IMR-90 (cell line): Measurements from ENCODE around the gene LDB2. TPM values are rescaled to one million over a fixed set of nuclear protein-coding genes. Genes with fewer than 3 reads are reported as not detected.

Source experiments
- ATAC-seq: fragments of 200-7000 bp; cut with Tn5 transposase; 2 replicates; pipeline ENCODE4 v1.9.1; 2020; ENCODE audit warnings: low read depth, mild to moderate bottlenecking, moderate library complexity
- BruUV-seq: library from RNA; stranded (reverse); fragments of 400-500 nt; replicated peaks from 2 replicates; lab custom pipeline; 2021; lab: Mats Ljungman, UMichigan
- CTCF ChIA-PET: fragments of 300-600 bp; formaldehyde crosslinking; extraction: SDS; loops from one replicate; lab custom pipeline; 2021; ENCODE audit warnings: antibody characterized with exemption; lab: Yijun Ruan, JAX
- POLR2A ChIA-PET: fragments of 300-600 bp; sonication (Branson Sonifier 250); formaldehyde crosslinking; loops from one replicate; lab custom pipeline; 2022; ENCODE audit warnings: antibody characterized with exemption; ENCODE audit not compliant: unreplicated experiment; lab: Charles Lee
- DNase-seq: peaks from one replicate; pipeline ENCODE4 v3.0.0; 2013
- H2AFZ ChIP-seq: replicated peaks from 2 replicates; pipeline ENCODE3; 2013; ENCODE audit warnings: low read length, mild to moderate bottlenecking; ENCODE audit not compliant: poor library complexity
- H2AK5ac ChIP-seq: 2 replicates; pipeline ENCODE4 v1.6.1; 2013; ENCODE audit warnings: low read depth, low read length, inconsistent platforms
- H2AK9ac ChIP-seq: replicated peaks from 2 replicates; pipeline ENCODE3; 2013; ENCODE audit warnings: mild to moderate bottlenecking, low read depth, low read length, moderate library complexity; ENCODE audit not compliant: poor library complexity
- H2BK120ac ChIP-seq: 2 replicates; pipeline ENCODE4 v1.6.1; 2013; ENCODE audit warnings: low read depth, low read length, inconsistent platforms
- H2BK15ac ChIP-seq: 3 replicates; pipeline ENCODE4 v1.6.1; 2013; ENCODE audit warnings: low read depth, low read length, inconsistent platforms
- H2BK20ac ChIP-seq: 2 replicates; pipeline ENCODE4 v1.6.1; 2013; ENCODE audit warnings: low read depth, mild to moderate bottlenecking, inconsistent platforms, low read length, moderate library complexity
- H2BK5ac ChIP-seq: 2 replicates; pipeline ENCODE4 v1.6.1; 2013; ENCODE audit warnings: mild to moderate bottlenecking, low read depth, low read length, inconsistent platforms; ENCODE audit not compliant: poor library complexity, severe bottlenecking
- H3K14ac ChIP-seq: replicated peaks from 2 replicates; pipeline ENCODE4 v1.6.1; 2013; ENCODE audit warnings: low read depth, low read length, inconsistent platforms
- H3K18ac ChIP-seq: 2 replicates; pipeline ENCODE4 v1.6.1; 2013; ENCODE audit warnings: low read depth, low read length, control low read depth
- H3K23ac ChIP-seq: 2 replicates; pipeline ENCODE4 v1.6.1; 2013; ENCODE audit warnings: low read depth, low read length, inconsistent platforms
- H3K27ac ChIP-seq: 2 replicates; pipeline ENCODE4 v1.5.1; 2013; ENCODE audit warnings: mild to moderate bottlenecking, control low read depth, low read length; ENCODE audit not compliant: insufficient read depth
- H3K27me3 ChIP-seq: 2 replicates; pipeline ENCODE4 v1.6.1; 2013; ENCODE audit warnings: low read length; ENCODE audit not compliant: control insufficient read depth, insufficient read depth
- H3K36me3 ChIP-seq: 2 replicates; pipeline ENCODE4 v1.6.1; 2013; ENCODE audit warnings: low read length, mixed read lengths; ENCODE audit not compliant: control insufficient read depth, insufficient read depth
- H3K4ac ChIP-seq: 2 replicates; pipeline ENCODE4 v1.6.1; 2013; ENCODE audit warnings: low read depth, low read length, inconsistent platforms
- H3K4me1 ChIP-seq: 2 replicates; pipeline ENCODE4 v1.6.1; 2013; ENCODE audit warnings: low read length, mixed read lengths; ENCODE audit not compliant: control insufficient read depth, insufficient read depth
- H3K4me2 ChIP-seq: 2 replicates; pipeline ENCODE4 v1.6.1; 2013; ENCODE audit warnings: low read depth, mild to moderate bottlenecking, control low read depth, low read length, moderate library complexity
- H3K4me3 ChIP-seq: 2 replicates; pipeline ENCODE4 v1.5.1; 2013; ENCODE audit warnings: low read depth, mild to moderate bottlenecking, control low read depth, low read length, moderate library complexity; ENCODE audit not compliant: insufficient read depth
- H3K56ac ChIP-seq: 2 replicates; pipeline ENCODE4 v1.6.1; 2013; ENCODE audit warnings: low read length, inconsistent platforms; ENCODE audit not compliant: insufficient read depth; ENCODE audit errors: extremely low read depth
- H3K79me1 ChIP-seq, 2 experiments: 2 replicates each; pipeline ENCODE4 v1.6.1; 2013; ENCODE audit warnings: low read length in 2 of 2, inconsistent platforms in 1 of 2, low read depth in 1 of 2
- H3K9ac ChIP-seq: 2 replicates; pipeline ENCODE4 v1.6.1; 2013; ENCODE audit warnings: low read depth, low read length, control low read depth
- H3K9me1 ChIP-seq: 2 replicates; pipeline ENCODE4 v1.6.1; 2013; ENCODE audit warnings: low read length, inconsistent platforms; ENCODE audit not compliant: insufficient read depth
- H3K9me3 ChIP-seq: 2 replicates; pipeline ENCODE4 v1.6.1; 2013; ENCODE audit warnings: low read length; ENCODE audit not compliant: control insufficient read depth, insufficient read depth
- H4K20me1 ChIP-seq: 2 replicates; pipeline ENCODE4 v1.6.1; 2013; ENCODE audit warnings: low read length, inconsistent platforms; ENCODE audit not compliant: insufficient read depth
- H4K5ac ChIP-seq: 2 replicates; pipeline ENCODE4 v1.6.1; 2013; ENCODE audit warnings: mild to moderate bottlenecking, low read depth, low read length, control low read depth
- H4K8ac ChIP-seq, 2 experiments: 2 replicates each; pipeline ENCODE4 v1.6.1; 2013; ENCODE audit warnings: low read depth in 2 of 2, low read length in 2 of 2, control low read depth in 1 of 2, inconsistent platforms in 1 of 2
- H4K91ac ChIP-seq: 2 replicates; pipeline ENCODE4 v1.6.1; 2013; ENCODE audit warnings: low read depth, low read length, inconsistent platforms; ENCODE audit not compliant: insufficient read depth
- CEBPB ChIP-seq: IDR thresholded peaks from 2 replicates; pipeline ENCODE4 v1.6.1; 2012; ENCODE audit warnings: low read depth, low read length, improper control_type of control experiment
- CTCF ChIP-seq: conservative IDR thresholded peaks from 2 replicates; pipeline ENCODE4 v1.5.1; 2012; ENCODE audit warnings: mild to moderate bottlenecking, low read depth, low read length, improper control_type of control experiment
- FOS ChIP-seq: fragments of 150-350 bp; IDR thresholded peaks from 2 replicates; pipeline ENCODE4 v1.6.1; 2016; ENCODE audit warnings: low read depth, low read length
- MAFK ChIP-seq: IDR thresholded peaks from 2 replicates; pipeline ENCODE4 v1.6.1; 2012; ENCODE audit warnings: low read depth, low read length, improper control_type of control experiment
- MAZ ChIP-seq: IDR thresholded peaks from 2 replicates; pipeline ENCODE4 v1.6.1; 2012; ENCODE audit warnings: low read depth, mild to moderate bottlenecking, low read length, improper control_type of control experiment, moderate library complexity, borderline replicate concordance
- MXI1 ChIP-seq: IDR thresholded peaks from 2 replicates; pipeline ENCODE4 v1.6.1; 2012; ENCODE audit warnings: low read depth, mild to moderate bottlenecking, low read length, moderate library complexity, borderline replicate concordance
- NFE2L2 ChIP-seq: fragments of 150-350 bp; IDR thresholded peaks from 2 replicates; pipeline ENCODE4 v1.6.1; 2016; ENCODE audit warnings: low read depth, mild to moderate bottlenecking, low read length
- POLR2A ChIP-seq: IDR thresholded peaks from 2 replicates; pipeline ENCODE4 v1.6.1; 2012; ENCODE audit warnings: mild to moderate bottlenecking, low read depth, low read length
- RAD21 ChIP-seq: IDR thresholded peaks from 2 replicates; pipeline ENCODE4 v1.6.1; 2012; ENCODE audit warnings: low read length, improper control_type of control experiment
- RCOR1 ChIP-seq: IDR thresholded peaks from 2 replicates; pipeline ENCODE4 v1.6.1; 2012; ENCODE audit warnings: mild to moderate bottlenecking, low read length, improper control_type of control experiment; ENCODE audit not compliant: insufficient replicate concordance
- SMC3 ChIP-seq: fragments of 150-350 bp; IDR thresholded peaks from 2 replicates; pipeline ENCODE4 v1.6.1; 2016; ENCODE audit warnings: low read depth, mild to moderate bottlenecking, antibody characterized with exemption, low read length, moderate library complexity
- USF2 ChIP-seq: fragments of 150-350 bp; IDR thresholded peaks from 2 replicates; pipeline ENCODE4 v1.6.1; 2017; ENCODE audit warnings: mild to moderate bottlenecking, antibody characterized with exemption, low read length, low read depth
- WGBS, 2 experiments: methylation state at CpG; one replicate each; pipeline versions ENCODE4 v1.1.5 to v1.1.7; 2013; ENCODE audit warnings: missing lambda C conversion rate in 2 of 2; ENCODE audit not compliant: insufficient read length in 1 of 2; ENCODE audit errors: extremely low coverage in 2 of 2; 5-methylcytosine and 5-hydroxymethylcytosine counted together
- dilution Hi-C: fragments of 300-500 bp; cut with HindIII; formaldehyde crosslinking; loops from one replicate; pipeline ENCODE4 v1.14.3; 2018; ENCODE audit warnings: low sequenced_read_pairs; ENCODE audit not compliant: unreplicated experiment
- in situ Hi-C: fragments of 300-500 bp; cut with MboI; formaldehyde crosslinking; loops from 3 replicates; pipeline ENCODE4 v1.14.3; 2019; ENCODE audit warnings: low sequenced_read_pairs, inconsistent platforms, mixed read lengths
- intact Hi-C: fragments of 100-400 bp; cut with micrococcal nuclease; formaldehyde crosslinking; loops from 2 replicates; pipeline ENCODE4 v1.10.0; 2022
- polyA plus RNA-seq, 3 experiments: library from polyadenylated mRNA; depleted of rRNA; stranded (reverse); fragments of >200 nt; gene quantifications; 2 replicates each; pipeline ENCODE4 v1.2.3, GENCODE V29; 2012; ENCODE audit warnings: low replicate concordance in 1 of 3
- total RNA-seq: library from RNA; depleted of rRNA; stranded (reverse); fragments of >200 nt; gene quantifications from 2 replicates; pipeline ENCODE4 v1.2.3, GENCODE V29; 2012
- TF ChIP-seq, protein P1 (sequence below): fragments of 150-350 bp; IDR thresholded peaks from 2 replicates; pipeline ENCODE4 v1.6.1; 2016; ENCODE audit warnings: low read depth, mild to moderate bottlenecking, low read length, moderate library complexity, borderline replicate concordance

The LDB2 gene
- total and polyA plus RNA-seq, 2 of the 4 experiments (the other 2 are of a cell fraction) = 67.9 to 116 TPM

GRCh38 chr4:16817286-16817685 is 81.2 kb downstream of the LDB2 start:
- Histone ChIP-seq H2AK5ac (no peak overlapping the region), H4K5ac (no peak overlapping the region), H3K56ac (no peak overlapping the region), H3K36me3 (no peaks in the 10 kb centered on the region; the same call in 1 of the 2 replicates), H3K4me1 (no peaks in the 10 kb centered on the region), H3K4me3 (no peak overlapping the region), H4K8ac (no peak overlapping the region), H2BK20ac (no peak overlapping the region), H3K27ac (no peak overlapping the region), H3K9ac (no peak overlapping the region), H3K9me1 (peaks cover 4% of the 10 kb centered on the region), H2BK5ac (no peak overlapping the region), H2BK120ac (no peak overlapping the region), H3K23ac (no peak overlapping the region), H3K79me1 (peaks cover 0 to 3% of the 10 kb centered on the region in 2 experiments; a peak in 2 of 4 replicates), H4K20me1 (no peaks in the 10 kb centered on the region), H3K9me3 (no peaks in the 10 kb centered on the region), H3K18ac (no peak overlapping the region), H4K91ac (no peak overlapping the region), H3K4me2 (no peak overlapping the region), H3K27me3 (no peaks in the 10 kb centered on the region), H2AFZ (no peak overlapping the region), H2AK9ac (no peak overlapping the region), H3K14ac (no peak overlapping the region), H2BK15ac (no peak overlapping the region), H3K4ac (no peak overlapping the region)
- dilution Hi-C loops (no loop called here), intact Hi-C loops (no loop called here), in situ Hi-C loops (no loop called here)
- TF ChIP-seq NFE2L2 = no peak
- TF ChIP-seq RAD21 = no peak
- no peak for TF ChIP-seq CTCF
- no peak for TF ChIP-seq MAZ
- TF ChIP-seq MAFK = no peak
- TF ChIP-seq MXI1 = no peak
- TF ChIP-seq CEBPB = no peak
- TF ChIP-seq RCOR1 = no peak
- no peak for TF ChIP-seq FOS
- TF ChIP-seq, protein P1, sequence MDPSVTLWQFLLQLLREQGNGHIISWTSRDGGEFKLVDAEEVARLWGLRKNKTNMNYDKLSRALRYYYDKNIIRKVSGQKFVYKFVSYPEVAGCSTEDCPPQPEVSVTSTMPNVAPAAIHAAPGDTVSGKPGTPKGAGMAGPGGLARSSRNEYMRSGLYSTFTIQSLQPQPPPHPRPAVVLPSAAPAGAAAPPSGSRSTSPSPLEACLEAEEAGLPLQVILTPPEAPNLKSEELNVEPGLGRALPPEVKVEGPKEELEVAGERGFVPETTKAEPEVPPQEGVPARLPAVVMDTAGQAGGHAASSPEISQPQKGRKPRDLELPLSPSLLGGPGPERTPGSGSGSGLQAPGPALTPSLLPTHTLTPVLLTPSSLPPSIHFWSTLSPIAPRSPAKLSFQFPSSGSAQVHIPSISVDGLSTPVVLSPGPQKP = no peak
- no peak for TF ChIP-seq POLR2A
- TF ChIP-seq SMC3 = no peak
- TF ChIP-seq USF2 = no peak
- no peak for DNase-seq
- ATAC-seq = no peak
- ChIA-PET CTCF (no interaction called here), POLR2A (no interaction called here)
- BruUV-seq = no TSS peak
- 80% methylated on average over 1 of the region's 1 CpG; no CpG with 5 or more reads in 1 of the 2 experiments for WGBS, 2 experiments
